Measurements from ENCODE around the gene FHDC1.

FHDC1 gene

GRCh38 chr4:152937336-152938236 is 1.5 kb downstream of the FHDC1 start:
- no peak for DNase-seq

- no peak for DNase-seq
Observed at GRCh38 chr4:152938237-152938947, 2.3 kb downstream of the FHDC1 start.

DNA sequence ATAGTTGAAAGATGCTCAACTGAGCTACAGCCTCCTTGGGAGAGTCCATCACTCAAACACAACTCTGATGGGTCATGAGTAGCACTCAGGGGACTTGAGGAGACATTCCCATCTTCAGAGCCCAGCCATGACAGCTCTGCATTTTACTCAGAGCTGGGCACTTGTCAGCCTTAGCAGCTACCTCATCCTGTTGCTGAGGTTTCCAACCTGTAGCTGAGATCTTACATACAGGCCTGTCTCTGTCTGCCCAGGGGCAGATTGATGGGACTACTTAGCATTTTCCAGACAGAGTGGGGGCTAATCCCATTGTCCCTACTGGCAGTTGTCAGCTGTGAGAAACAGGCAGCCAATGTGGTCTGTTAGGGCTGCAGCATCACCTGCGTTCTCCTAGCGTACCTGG is 3.5 kb downstream of the FHDC1 start:
- no peak for DNase-seq

- no peak for DNase-seq
Observed at GRCh38 chr4:152940461-152940860, 4.3 kb downstream of the FHDC1 start.

DNA sequence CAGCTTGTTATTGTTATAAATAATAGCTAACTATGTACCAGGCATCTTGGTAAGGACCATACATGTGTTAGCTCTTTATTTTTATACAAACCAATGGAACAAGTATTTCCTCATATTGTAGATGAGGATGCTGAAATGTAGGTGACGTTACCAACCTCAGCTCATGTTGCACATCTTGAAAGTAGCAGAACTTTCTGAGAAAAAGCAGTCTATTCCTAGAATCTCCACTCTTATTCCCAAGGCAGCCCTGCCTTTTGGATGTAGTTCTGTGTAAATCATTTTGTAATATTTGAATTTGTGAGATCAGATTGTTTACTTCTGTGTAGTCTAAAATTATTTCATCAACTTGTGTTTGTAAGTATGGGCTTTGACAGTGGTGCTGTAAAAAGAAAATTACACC is 5.3 kb downstream of the FHDC1 start:
- DNase-seq, result no peak

GRCh38 chr4:152942346-152942745 is 6.2 kb downstream of the FHDC1 start:
- no peak for DNase-seq

- no peak for DNase-seq
Observed at GRCh38 chr4:152943672-152944071, 7.5 kb downstream of the FHDC1 start.

- no peak for DNase-seq
Observed at GRCh38 chr4:152944666-152945320, 8.7 kb downstream of the FHDC1 start.

DNA sequence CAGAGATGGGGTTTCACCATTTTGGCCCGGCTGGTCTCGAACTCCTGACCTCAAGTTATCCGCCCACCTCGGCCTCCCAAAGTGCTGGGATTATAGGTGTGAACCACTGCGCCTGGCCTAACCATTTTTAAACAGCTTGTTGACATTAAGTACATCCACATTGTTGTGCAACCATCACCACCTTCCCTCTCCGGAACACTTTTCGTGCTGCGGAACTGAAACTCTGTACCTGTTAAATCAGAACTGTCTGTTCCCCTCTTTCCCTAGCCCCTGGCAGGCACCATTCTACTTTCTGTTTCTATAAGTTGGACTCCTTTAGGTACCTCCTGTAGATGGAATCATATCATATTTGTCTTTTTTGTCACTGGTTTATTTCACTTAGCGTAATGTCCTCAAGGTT is 9.5 kb downstream of the FHDC1 start:
- no peak for DNase-seq

DNA sequence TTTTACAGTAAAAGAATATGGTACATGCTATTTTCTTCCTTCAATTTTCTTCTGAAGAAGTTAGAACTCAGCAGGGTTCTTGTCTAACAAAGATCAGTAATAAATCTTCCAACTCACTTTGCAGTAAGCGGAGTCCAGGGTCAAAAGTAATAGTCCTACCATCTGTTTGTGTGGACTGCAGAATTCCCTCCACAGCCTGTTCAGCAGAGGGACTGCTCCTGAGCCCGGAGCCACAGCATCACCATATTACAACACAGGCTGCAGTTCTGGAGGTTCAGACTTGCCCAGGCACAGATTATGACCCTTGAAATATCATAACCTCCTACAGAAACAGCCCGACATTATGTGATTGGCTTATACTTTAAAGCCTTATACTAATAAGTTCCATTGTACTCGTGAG is 10.3 kb downstream of the FHDC1 start:
- no peak for DNase-seq

- no peak for DNase-seq
Observed at GRCh38 chr4:152947311-152947710, 11.2 kb downstream of the FHDC1 start.

DNA sequence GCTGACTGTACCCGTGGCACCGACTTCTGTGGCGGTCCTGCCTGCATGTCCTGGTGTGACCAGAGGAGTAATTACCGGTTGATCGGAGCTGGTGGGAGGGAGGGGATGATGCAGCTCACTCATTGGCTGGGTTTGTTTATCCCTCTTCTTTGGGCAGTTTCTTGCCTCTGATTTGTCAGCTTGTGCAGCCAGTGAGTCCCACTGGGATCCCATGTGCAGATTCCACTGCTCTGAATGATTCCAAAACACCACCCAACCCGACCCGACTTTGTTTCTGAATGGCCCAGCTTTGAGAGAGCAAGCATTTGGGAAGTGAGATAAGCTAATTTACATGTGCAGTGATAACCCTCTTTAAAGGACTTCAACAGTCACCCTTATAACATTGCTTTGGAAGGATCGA is 13.8 kb downstream of the FHDC1 start:
- DNase-seq, result no peak

DNA sequence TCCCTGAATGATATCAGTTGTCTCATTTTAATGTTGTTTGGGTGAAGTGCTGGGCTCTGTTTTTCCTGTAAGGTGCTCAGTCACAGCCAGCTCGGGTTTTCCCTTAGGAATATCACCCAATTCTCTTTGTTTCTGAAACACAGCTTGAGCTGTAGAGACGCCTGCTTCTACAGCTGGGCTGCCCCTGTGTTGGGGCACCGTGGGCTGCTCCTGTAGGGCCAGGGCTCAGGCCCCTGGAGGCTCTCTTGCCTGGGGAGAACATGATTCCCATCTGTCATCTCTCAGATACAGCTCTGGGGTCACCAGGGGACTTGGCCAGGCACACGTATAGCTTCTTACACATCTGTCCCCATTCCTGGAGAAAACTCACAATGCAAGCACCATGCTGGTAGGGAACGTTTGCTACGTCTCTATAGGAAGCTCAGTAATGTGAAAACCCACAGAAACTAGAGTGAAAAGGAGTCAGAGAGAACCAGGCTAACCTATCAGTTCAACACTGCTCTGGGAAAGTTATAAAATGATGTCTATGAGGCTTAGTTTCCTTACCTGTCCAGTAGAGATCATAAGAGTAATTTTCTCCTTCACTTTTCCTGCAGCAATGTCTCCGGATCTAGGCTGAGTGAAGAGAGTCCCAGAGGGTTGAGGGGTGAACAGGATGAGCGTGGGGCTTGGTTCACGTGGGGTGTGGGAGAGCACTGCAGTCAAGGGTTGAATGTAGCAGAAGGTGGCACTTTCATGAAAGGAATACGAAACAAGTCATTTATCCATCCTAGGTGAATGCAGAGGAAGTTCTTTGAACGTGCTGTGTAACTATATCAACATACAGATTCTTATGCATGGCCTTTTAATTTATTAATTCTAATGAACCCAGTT is 14.5 kb downstream of the FHDC1 start:
- DNase-seq, result no peak

DNA sequence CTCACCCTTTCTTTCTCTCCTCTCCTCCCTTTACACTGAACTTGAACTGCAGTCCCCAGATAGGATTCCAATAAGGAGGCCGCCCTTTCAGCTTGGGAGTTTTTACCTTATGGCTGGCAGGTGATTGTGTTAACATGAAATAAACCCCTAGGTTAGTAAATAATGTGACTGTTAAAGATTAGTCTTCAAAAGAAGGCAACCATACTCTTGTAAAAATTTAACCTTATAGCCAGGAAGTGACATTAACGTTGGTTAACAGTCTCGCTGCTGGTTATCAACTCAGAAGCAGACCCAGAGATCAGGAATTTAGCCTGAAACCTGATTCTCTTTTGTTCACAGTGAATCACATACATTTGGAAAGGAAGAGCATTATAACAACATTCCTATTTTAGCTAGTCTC is 15.2 kb downstream of the FHDC1 start:
- no peak for DNase-seq

- DNase-seq, result no peak
Observed at GRCh38 chr4:152953514-152953913, 17.4 kb downstream of the FHDC1 start.

DNA sequence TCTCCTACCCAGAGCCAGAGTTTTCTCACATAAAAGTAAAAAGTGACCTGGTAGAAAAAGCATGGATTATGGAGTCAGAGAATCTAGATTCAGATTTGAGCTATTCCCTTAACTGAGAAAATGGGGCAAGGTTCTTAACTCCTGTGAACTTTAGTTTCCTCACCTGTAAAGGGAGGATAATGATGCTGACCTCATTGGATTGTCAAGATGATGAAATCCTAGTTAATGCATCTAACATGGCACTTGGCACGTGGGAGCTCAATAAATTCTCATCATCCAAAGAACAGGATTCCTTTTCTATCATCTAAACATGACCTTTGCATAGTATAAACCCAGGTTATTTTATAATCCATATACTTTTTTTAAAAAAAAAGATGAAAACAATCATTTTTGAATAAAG is 18.6 kb downstream of the FHDC1 start:
- no peak for DNase-seq

DNA sequence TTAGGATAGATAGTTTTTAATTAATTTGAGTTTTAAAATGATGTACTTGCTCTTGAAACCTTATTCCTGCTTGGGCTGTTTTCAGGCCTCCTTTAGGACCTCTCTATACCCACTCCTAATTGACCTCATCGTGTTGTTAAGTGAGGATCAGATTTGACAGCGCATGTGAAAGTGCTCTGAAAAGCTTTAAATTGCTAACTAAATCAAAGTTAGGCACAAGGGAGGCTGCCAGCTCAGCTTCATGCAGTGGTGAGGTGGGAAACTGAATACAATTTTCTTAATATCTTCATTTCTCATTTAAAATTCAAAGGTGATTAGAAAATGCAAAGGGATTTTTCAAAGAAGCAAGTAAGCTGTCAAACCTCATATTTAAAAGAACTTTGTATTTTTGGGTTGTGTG is 20.0 kb downstream of the FHDC1 start:
- no peak for DNase-seq

- DNase-seq, result no peak
Observed at GRCh38 chr4:152956650-152957436, 20.7 kb downstream of the FHDC1 start.

DNA sequence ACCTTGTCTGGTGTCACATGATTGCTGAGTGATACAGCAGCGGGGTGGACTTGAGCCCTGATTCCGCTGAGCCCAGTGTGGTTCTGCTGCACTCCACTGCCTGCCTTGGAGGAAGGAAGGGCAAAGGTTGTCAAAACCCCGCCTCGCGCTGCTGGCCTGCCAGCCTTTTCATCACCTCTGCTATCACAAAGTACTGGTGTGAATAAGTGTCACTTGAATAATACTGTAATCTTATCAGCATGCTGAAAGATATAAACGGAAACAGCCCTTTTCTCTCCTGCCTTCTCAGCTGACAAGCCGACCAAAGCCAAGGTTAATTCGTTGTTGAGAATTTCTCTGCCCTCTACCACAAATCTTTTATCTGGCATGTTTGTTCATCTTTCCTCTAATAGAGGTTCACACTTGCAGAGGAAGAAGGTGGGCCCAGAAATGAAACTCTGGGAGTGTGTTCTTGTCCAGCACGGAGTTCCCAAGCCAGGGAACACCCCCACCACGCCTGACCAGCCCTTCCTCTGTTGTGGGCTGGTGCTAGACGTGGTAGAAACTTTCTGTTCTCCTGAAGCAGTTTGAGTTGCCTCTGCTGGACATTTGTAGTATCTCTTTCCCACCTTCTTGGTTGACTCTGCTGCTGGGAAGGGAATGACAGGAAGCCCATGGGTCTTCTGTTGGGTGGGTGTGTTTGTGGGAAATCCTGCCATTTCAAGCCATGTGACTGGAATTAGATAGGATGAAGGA is 21.5 kb downstream of the FHDC1 start:
- DNase-seq, result no peak

GRCh38 chr4:152959080-152959479 is 23.0 kb downstream of the FHDC1 start:
- DNase-seq, result no peak

GRCh38 chr4:152960082-152960481 is 24.0 kb downstream of the FHDC1 start:
- no peak for DNase-seq

Data from NCI-H1105 (cell line).